HL-60 (cell line): ENCODE results near the gene FGFR3.

Source experiments
- POLR2AphosphoS5 ChIP-seq: IDR thresholded peaks from 2 replicates; pipeline ENCODE4 v1.6.1; 2012; ENCODE audit warnings: low read depth
- TF ChIP-seq, protein P1 (sequence below): IDR thresholded peaks from 2 replicates; pipeline ENCODE4 v1.6.1; 2012; ENCODE audit warnings: low read depth; ENCODE audit not compliant: insufficient replicate concordance

DNA sequence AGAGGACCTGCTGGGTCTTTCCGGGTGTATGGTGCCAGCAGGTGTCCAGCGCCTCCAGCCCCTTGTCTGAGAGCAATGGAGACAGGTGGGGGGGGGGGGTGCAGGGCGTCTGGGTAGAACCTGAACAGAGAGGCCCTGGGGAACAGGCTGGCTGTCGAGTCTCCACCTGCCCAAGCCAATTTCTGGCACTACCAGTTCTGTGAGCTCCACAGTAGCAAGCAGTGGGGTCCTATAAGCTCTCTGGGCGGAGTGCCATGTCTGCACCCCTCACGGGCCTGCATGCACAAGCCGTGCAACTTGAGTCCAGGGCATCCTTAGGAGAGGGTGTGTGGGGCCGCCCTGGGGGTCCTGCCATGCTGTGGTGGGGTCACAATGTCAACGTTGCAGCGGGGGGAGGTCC is 10.1 kb upstream of the FGFR3 start:
- TF ChIP-seq POLR2AphosphoS5, result no peak
- TF ChIP-seq, protein P1, sequence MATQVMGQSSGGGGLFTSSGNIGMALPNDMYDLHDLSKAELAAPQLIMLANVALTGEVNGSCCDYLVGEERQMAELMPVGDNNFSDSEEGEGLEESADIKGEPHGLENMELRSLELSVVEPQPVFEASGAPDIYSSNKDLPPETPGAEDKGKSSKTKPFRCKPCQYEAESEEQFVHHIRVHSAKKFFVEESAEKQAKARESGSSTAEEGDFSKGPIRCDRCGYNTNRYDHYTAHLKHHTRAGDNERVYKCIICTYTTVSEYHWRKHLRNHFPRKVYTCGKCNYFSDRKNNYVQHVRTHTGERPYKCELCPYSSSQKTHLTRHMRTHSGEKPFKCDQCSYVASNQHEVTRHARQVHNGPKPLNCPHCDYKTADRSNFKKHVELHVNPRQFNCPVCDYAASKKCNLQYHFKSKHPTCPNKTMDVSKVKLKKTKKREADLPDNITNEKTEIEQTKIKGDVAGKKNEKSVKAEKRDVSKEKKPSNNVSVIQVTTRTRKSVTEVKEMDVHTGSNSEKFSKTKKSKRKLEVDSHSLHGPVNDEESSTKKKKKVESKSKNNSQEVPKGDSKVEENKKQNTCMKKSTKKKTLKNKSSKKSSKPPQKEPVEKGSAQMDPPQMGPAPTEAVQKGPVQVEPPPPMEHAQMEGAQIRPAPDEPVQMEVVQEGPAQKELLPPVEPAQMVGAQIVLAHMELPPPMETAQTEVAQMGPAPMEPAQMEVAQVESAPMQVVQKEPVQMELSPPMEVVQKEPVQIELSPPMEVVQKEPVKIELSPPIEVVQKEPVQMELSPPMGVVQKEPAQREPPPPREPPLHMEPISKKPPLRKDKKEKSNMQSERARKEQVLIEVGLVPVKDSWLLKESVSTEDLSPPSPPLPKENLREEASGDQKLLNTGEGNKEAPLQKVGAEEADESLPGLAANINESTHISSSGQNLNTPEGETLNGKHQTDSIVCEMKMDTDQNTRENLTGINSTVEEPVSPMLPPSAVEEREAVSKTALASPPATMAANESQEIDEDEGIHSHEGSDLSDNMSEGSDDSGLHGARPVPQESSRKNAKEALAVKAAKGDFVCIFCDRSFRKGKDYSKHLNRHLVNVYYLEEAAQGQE, result no peak
